Bronchial epithelial cell (primary cell): ENCODE data around the gene TMTC1. TPM values are rescaled to one million over a fixed set of nuclear protein-coding genes. Genes with fewer than 3 reads are reported as not detected.

ENCODE experiments used
- DNase-seq: peaks from one replicate; pipeline ENCODE4 v3.0.0-alpha.2; 2010; ENCODE audit warnings: low read depth
- FAIRE-seq: peaks from 2 replicates; lab custom pipeline; 2011; peaks lifted over from hg19 to GRCh38; lab: Jason Lieb, UNC
- H3K27me3 ChIP-seq: 2 replicates; pipeline ENCODE4 v1.5.1; 2011; ENCODE audit warnings: low read length; ENCODE audit not compliant: control insufficient read depth, insufficient read depth
- H3K36me3 ChIP-seq: 2 replicates; pipeline ENCODE4 v1.5.1; 2011; ENCODE audit warnings: low read length; ENCODE audit not compliant: control insufficient read depth, insufficient read depth
- H3K4me3 ChIP-seq: 2 replicates; pipeline ENCODE4 v1.5.1; 2011; ENCODE audit warnings: mild to moderate bottlenecking, low read depth, low read length, control low read depth
- CTCF ChIP-seq: IDR thresholded peaks from 2 replicates; pipeline ENCODE4 v1.5.1; 2011; ENCODE audit warnings: mild to moderate bottlenecking, moderate library complexity, low read length, control low read depth, inconsistent platforms; ENCODE audit not compliant: insufficient read depth, severe bottlenecking
- total RNA-seq: library from RNA; depleted of rRNA; stranded (reverse); fragments of >200 nt; gene quantifications from 2 replicates; pipeline ENCODE4 v1.2.1, GENCODE V29; 2014

The TMTC1 gene
- total RNA-seq, 1 donor from 2014 or later, result 4.5 TPM

- Histone ChIP-seq H3K27me3 (no peaks in the 10 kb centered on the region), H3K4me3 (no peak overlapping the region), H3K36me3 (no peaks in the 10 kb centered on the region)
- DNase-seq (peak; percentile 77), FAIRE-seq (no peak)
- TF ChIP-seq CTCF, result no peak
Measured at GRCh38 chr12:29741342-29742241, 42.1 kb downstream of the TMTC1 start.

- no peaks in the 10 kb centered on the region for H3K27me3 ChIP-seq
- TF ChIP-seq CTCF, result no peak
- H3K36me3 ChIP-seq, result no peaks in the 10 kb centered on the region
- DNase-seq (no peak), FAIRE-seq (no peak)
- no peak overlapping the region for H3K4me3 ChIP-seq
Measured at GRCh38 chr12:29739279-29739991, 44.3 kb downstream of the TMTC1 start.

GRCh38 chr12:29738365-29738764 is 45.4 kb downstream of the TMTC1 start:
- DNase-seq (no peak), FAIRE-seq (no peak)
- Histone ChIP-seq H3K36me3 (no peaks in the 10 kb centered on the region), H3K27me3 (no peaks in the 10 kb centered on the region), H3K4me3 (no peak overlapping the region)
- no peak for TF ChIP-seq CTCF

GRCh38 chr12:29737644-29738043 is 46.1 kb downstream of the TMTC1 start:
- no peak for FAIRE-seq
- Histone ChIP-seq H3K36me3 (no peaks in the 10 kb centered on the region), H3K27me3 (no peaks in the 10 kb centered on the region), H3K4me3 (no peak overlapping the region)
- TF ChIP-seq CTCF, result no peak
- no peak for DNase-seq

DNA sequence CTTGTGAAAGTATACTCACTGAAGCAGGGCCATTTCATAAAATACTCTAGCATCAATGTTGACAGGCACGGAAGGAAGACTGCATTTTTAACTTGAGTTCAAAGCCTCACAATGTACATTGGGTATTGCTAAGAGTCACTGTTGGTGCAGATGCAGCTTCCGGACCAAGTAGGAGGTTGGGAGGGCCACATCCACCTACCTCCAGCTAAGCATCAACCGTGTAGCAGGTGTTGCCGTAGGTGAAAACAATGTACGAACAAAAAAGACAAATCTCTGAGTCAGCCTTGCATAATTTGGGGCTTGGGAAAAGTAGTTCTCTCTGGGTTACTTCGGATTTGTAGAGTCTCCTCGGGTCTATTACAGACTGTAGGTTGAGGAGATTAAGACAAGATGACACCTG is 48.1 kb downstream of the TMTC1 start:
- Histone ChIP-seq H3K36me3 (no peaks in the 10 kb centered on the region), H3K4me3 (no peak overlapping the region), H3K27me3 (no peaks in the 10 kb centered on the region)
- DNase-seq, result no peak
- TF ChIP-seq CTCF, result no peak
- peak; percentile 28 for FAIRE-seq
